Measurements from ENCODE around the gene SAT1. TPM values are rescaled to one million over a fixed set of nuclear protein-coding genes. Genes with fewer than 3 reads are reported as not detected.
"Not testable (repeated sequence)": the region's sequence is repeated elsewhere in the genome, so short reads cannot be mapped to it uniquely, and the experiment has no call there.

Gene SAT1
- total RNA-seq, 1 experiment from 2014 or later = 55.2 TPM

- no peaks in the 10 kb centered on the region; the same call in 1 of the 2 replicates for H3K4me1 ChIP-seq (ENCODE audit: insufficient read depth, low read length)
- H2BK120ac ChIP-seq (ENCODE audit: low read depth, low read length, poor library complexity, severe bottlenecking) = no peak within 1 kb of the TSS
- H2BK15ac ChIP-seq (ENCODE audit: low read depth, low read length) = no peak within 1 kb of the TSS
- H3K4me1 Mint-ChIP-seq = peaks cover 12 to 13% of the 10 kb centered on the region in 2 experiments
- no peaks in the 10 kb centered on the region for H3K79me1 ChIP-seq (ENCODE audit: insufficient read depth, low read depth, low read length, poor library complexity, severe bottlenecking)
- H2AFZ ChIP-seq (ENCODE audit: low read length) = no peak within 1 kb of the TSS
- H2AK5ac ChIP-seq (ENCODE audit: insufficient read length, low read length) = no peak within 1 kb of the TSS
- peak within 1 kb of the TSS; percentile 40 to 97 (median 93); a peak in 5 of 7 replicates for H3K27ac Mint-ChIP-seq
- H3K4me3 Mint-ChIP-seq = peak within 1 kb of the TSS; percentile 82 to 86
- no peak within 1 kb of the TSS for H3T11ph ChIP-seq (ENCODE audit: low read length)
- no peak within 1 kb of the TSS for H2BK5ac ChIP-seq (ENCODE audit: insufficient read length, low read length)
- DNase-seq = peak; percentile 96
- no peak within 1 kb of the TSS for H2BK20ac ChIP-seq (ENCODE audit: low read depth, low read length, poor library complexity, severe bottlenecking)
- no peak within 1 kb of the TSS for H2BK12ac ChIP-seq (ENCODE audit: insufficient read length, low read depth, low read length)
- peaks cover 2% of the 10 kb centered on the region; the same call in 1 of the 2 replicates for H3K27me3 Mint-ChIP-seq (ENCODE audit: low read depth)
- H3K79me2 ChIP-seq (ENCODE audit: insufficient read depth, low read length) = peaks cover 8% of the 10 kb centered on the region; the same call in 1 of the 2 replicates
- H3K14ac ChIP-seq (ENCODE audit: insufficient read depth, low read length) = no peak within 1 kb of the TSS
- no peak within 1 kb of the TSS for H3K56ac ChIP-seq (ENCODE audit: insufficient read length, low read depth, low read length)
- H3K4ac ChIP-seq (ENCODE audit: low read depth, low read length) = no peak within 1 kb of the TSS
- H3K23me2 ChIP-seq (ENCODE audit: insufficient read length, low read depth, low read length, poor library complexity, severe bottlenecking) = peaks cover 5% of the 10 kb centered on the region
- H3K36me3 Mint-ChIP-seq (ENCODE audit: insufficient read depth in 1 of 3, low read depth in 3 of 3) = no peaks in the 10 kb centered on the region
- H4K8ac ChIP-seq (replicated peaks; ENCODE audit: insufficient read length, low read depth, low read length) = no peak within 1 kb of the TSS
- TF ChIP-seq CTCF (conservative IDR thresholded peaks at IDR 0.05) = no peak
- no peaks in the 10 kb centered on the region; a peak in 1 of 5 replicates for H3K9me3 Mint-ChIP-seq
- WGBS (ENCODE audit: extremely low coverage, insufficient read length, low lambda C conversion rate) = no CpG with 5 or more reads among the region's 73 CpGs
- no peak within 1 kb of the TSS for H4K91ac ChIP-seq (ENCODE audit: insufficient read length, low read depth, low read length)
- H3K23ac ChIP-seq (ENCODE audit: insufficient read length, low read depth, low read length) = no peak within 1 kb of the TSS
- H3K4me2 ChIP-seq (ENCODE audit: insufficient read depth, insufficient read length, low read length) = peak within 1 kb of the TSS; percentile 54
- H4K20me1 ChIP-seq (ENCODE audit: control insufficient read depth, insufficient read depth, insufficient read length) = no peaks in the 10 kb centered on the region
- peak within 1 kb of the TSS; percentile 33 for H3K9ac ChIP-seq (ENCODE audit: extremely low read depth, insufficient read length, low read length)
- H3K27me3 ChIP-seq (ENCODE audit: insufficient read depth, low read length) = no peaks in the 10 kb centered on the region
- no peak within 1 kb of the TSS for H3K18ac ChIP-seq (ENCODE audit: insufficient read length, low read depth, low read length)
- no peaks in the 10 kb centered on the region for H3K9me3 ChIP-seq (ENCODE audit: control insufficient read depth, low read depth, low read length)
- no peak within 1 kb of the TSS for H3K27ac ChIP-seq (ENCODE audit: insufficient read length, low read depth, low read length)
- H4K5ac ChIP-seq (ENCODE audit: insufficient read length, low read depth, low read length) = no peak within 1 kb of the TSS
Observed at GRCh38 chrX:23742697-23743622, 40.0 kb upstream of the SAT1 start, which contains the start of gene ACOT9. TSS of gene ACOT9 (minus strand) at chrX:23743276. CDS start at chrX:23743144, 132 bp downstream.

DNA sequence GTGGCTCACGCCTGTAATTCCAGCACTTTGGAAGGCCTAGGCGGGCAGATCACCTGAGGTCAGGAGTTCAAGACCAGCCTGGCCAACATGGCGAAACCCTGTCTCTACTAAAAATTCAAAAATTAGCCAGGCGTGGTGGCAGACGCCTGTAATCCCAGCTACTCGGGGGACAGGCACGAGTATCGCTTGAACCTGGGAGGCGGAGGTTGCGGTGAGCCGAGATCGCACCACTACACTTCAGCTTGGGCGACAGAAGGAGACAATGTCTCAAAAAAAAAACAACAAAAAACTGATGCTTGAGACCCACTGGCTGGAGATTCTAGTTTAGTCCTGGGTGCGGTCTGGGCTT lies 39.4 kb upstream of the SAT1 start:
- H4K5ac ChIP-seq (ENCODE audit: insufficient read length, low read depth, low read length); H3K79me2 ChIP-seq (ENCODE audit: insufficient read depth, low read length); H3K4ac ChIP-seq (ENCODE audit: low read depth, low read length); H3K14ac ChIP-seq (ENCODE audit: insufficient read depth, low read length); H3K27ac ChIP-seq (ENCODE audit: insufficient read length, low read depth, low read length); H4K91ac ChIP-seq (ENCODE audit: insufficient read length, low read depth, low read length); H3K18ac ChIP-seq (ENCODE audit: insufficient read length, low read depth, low read length); H2BK15ac ChIP-seq (ENCODE audit: low read depth, low read length); H2BK20ac ChIP-seq (ENCODE audit: low read depth, low read length, poor library complexity, severe bottlenecking); DNase-seq; H2AK5ac ChIP-seq (ENCODE audit: insufficient read length, low read length); H2AFZ ChIP-seq (ENCODE audit: low read length); H3K23me2 ChIP-seq (ENCODE audit: insufficient read length, low read depth, low read length, poor library complexity, severe bottlenecking); H3K9me3 Mint-ChIP-seq; H3K9me3 ChIP-seq (ENCODE audit: control insufficient read depth, low read depth, low read length); H3K4me1 ChIP-seq (ENCODE audit: insufficient read depth, low read length); H3T11ph ChIP-seq (ENCODE audit: low read length); H2BK120ac ChIP-seq (ENCODE audit: low read depth, low read length, poor library complexity, severe bottlenecking); H3K56ac ChIP-seq (ENCODE audit: insufficient read length, low read depth, low read length); H3K36me3 Mint-ChIP-seq (ENCODE audit: insufficient read depth in 1 of 3, low read depth in 3 of 3); H3K27me3 Mint-ChIP-seq (ENCODE audit: low read depth); H2BK5ac ChIP-seq (ENCODE audit: insufficient read length, low read length); H3K27me3 ChIP-seq (ENCODE audit: insufficient read depth, low read length); H3K9ac ChIP-seq (ENCODE audit: extremely low read depth, insufficient read length, low read length); H4K20me1 ChIP-seq (ENCODE audit: control insufficient read depth, insufficient read depth, insufficient read length); H3K23ac ChIP-seq (ENCODE audit: insufficient read length, low read depth, low read length); H3K79me1 ChIP-seq (ENCODE audit: insufficient read depth, low read depth, low read length, poor library complexity, severe bottlenecking); H2BK12ac ChIP-seq (ENCODE audit: insufficient read length, low read depth, low read length); H4K8ac ChIP-seq (replicated peaks; ENCODE audit: insufficient read length, low read depth, low read length): not testable (repeated sequence)
- WGBS (ENCODE audit: extremely low coverage, insufficient read length, low lambda C conversion rate) = no CpG with 5 or more reads among the region's 14 CpGs
- peak overlapping the region; percentile 54 for H3K4me2 ChIP-seq (ENCODE audit: insufficient read depth, insufficient read length, low read length)
- Mint-ChIP-seq H3K27ac (peak overlapping the region in 2 of 3 experiments; percentile 93 to 97; a peak in 4 of 7 replicates), H3K4me3 (peak overlapping the region; percentile 82 to 86), H3K4me1 (peaks cover 12 to 13% of the 10 kb centered on the region in 2 experiments)

Data from H9 (cell line).